B cell (primary cell): ENCODE data around the gene ALDH9A1.

Source experiments
- EZH2 ChIP-seq: IDR thresholded peaks from 2 replicates; pipeline ENCODE4 v1.6.1; 2012; ENCODE audit warnings: borderline replicate concordance, low read depth, mild to moderate bottlenecking, moderate library complexity, low read length; ENCODE audit not compliant: insufficient read depth, poor library complexity, severe bottlenecking
- TF ChIP-seq, protein P1 (sequence below): fragments of 200-600 bp; IDR thresholded peaks from one replicate; pipeline ENCODE4 v1.8.0; 2022; ENCODE audit warnings: antibody characterized with exemption, mild to moderate bottlenecking

DNA sequence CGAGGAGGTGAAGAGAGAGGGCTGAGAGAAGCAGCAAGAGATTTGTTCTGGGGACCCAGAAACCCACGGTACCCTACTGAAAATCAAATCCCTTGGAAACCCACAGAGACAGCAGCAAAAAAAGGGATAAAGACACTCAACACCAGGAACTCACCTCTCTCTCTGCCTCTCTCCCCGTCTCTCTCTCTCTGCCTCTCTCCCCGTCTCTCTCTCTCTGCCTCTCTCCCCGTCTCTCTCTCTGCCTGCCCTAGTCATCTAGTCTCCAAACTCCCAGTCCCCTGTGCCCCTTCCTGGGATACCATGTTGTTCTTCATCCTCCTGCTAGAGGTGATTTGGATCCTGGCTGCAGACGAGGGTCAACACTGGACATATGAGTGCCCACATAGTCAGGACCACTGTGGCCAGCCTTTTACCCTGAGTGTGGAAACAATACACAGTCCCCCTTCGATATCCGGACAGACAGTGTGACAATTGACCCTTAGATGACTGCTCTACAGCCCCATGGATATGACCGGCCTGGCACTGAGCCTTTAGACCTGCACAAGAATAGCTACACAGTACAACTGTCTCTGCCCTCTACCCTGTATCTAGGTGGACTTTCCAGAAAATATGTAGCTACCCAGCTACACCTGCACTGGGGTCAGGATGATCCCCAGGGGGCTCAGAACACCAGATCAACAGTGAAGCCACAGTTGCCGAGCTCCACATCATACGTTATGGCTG lies 9.8 kb upstream of the ALDH9A1 start:
- TF ChIP-seq, protein P1, sequence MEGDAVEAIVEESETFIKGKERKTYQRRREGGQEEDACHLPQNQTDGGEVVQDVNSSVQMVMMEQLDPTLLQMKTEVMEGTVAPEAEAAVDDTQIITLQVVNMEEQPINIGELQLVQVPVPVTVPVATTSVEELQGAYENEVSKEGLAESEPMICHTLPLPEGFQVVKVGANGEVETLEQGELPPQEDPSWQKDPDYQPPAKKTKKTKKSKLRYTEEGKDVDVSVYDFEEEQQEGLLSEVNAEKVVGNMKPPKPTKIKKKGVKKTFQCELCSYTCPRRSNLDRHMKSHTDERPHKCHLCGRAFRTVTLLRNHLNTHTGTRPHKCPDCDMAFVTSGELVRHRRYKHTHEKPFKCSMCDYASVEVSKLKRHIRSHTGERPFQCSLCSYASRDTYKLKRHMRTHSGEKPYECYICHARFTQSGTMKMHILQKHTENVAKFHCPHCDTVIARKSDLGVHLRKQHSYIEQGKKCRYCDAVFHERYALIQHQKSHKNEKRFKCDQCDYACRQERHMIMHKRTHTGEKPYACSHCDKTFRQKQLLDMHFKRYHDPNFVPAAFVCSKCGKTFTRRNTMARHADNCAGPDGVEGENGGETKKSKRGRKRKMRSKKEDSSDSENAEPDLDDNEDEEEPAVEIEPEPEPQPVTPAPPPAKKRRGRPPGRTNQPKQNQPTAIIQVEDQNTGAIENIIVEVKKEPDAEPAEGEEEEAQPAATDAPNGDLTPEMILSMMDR, result no peak
- no peak for TF ChIP-seq EZH2
